Astrocyte (in vitro differentiated cells and primary cell): ENCODE results near the gene STXBP2.

Experiments used
- EZH2 ChIP-seq: IDR thresholded peaks from 2 replicates; pipeline ENCODE4 v1.6.1; 2012; ENCODE audit warnings: mild to moderate bottlenecking, low read length, inconsistent platforms; ENCODE audit not compliant: insufficient read depth
- TF ChIP-seq, protein P1 (sequence below): IDR thresholded peaks from 2 replicates; pipeline ENCODE4 v1.5.1; 2011; ENCODE audit warnings: low read depth, mild to moderate bottlenecking, inconsistent platforms, low read length, moderate library complexity; ENCODE audit not compliant: insufficient read depth

GRCh38 chr19:7691497-7691896 is 54.6 kb downstream of the STXBP2 start:
- TF ChIP-seq, protein P1, sequence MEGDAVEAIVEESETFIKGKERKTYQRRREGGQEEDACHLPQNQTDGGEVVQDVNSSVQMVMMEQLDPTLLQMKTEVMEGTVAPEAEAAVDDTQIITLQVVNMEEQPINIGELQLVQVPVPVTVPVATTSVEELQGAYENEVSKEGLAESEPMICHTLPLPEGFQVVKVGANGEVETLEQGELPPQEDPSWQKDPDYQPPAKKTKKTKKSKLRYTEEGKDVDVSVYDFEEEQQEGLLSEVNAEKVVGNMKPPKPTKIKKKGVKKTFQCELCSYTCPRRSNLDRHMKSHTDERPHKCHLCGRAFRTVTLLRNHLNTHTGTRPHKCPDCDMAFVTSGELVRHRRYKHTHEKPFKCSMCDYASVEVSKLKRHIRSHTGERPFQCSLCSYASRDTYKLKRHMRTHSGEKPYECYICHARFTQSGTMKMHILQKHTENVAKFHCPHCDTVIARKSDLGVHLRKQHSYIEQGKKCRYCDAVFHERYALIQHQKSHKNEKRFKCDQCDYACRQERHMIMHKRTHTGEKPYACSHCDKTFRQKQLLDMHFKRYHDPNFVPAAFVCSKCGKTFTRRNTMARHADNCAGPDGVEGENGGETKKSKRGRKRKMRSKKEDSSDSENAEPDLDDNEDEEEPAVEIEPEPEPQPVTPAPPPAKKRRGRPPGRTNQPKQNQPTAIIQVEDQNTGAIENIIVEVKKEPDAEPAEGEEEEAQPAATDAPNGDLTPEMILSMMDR: no peak
- TF ChIP-seq EZH2: no peak
